GM23338 (cell line): Measurements from ENCODE around the gene CREB1. TPM values are rescaled to one million over a fixed set of nuclear protein-coding genes. Genes with fewer than 3 reads are reported as not detected.

ENCODE experiments used
- ATAC-seq: fragments of 200-7000 bp; cut with Tn5 transposase; 3 replicates; pipeline ENCODE4 v1.9.1; 2020
- DNase-seq: peaks from one replicate; pipeline ENCODE4 v3.0.0-alpha.2; 2015; ENCODE audit warnings: low spot score
- H2AFZ ChIP-seq: fragments of 200-600 bp; sonication (generic); 2 replicates; pipeline ENCODE4 v1.8.0; 2016; ENCODE audit warnings: antibody characterized with exemption, mild to moderate bottlenecking, moderate library complexity
- H3F3A ChIP-seq: fragments of 200-600 bp; sonication (generic); replicated peaks from 2 replicates; pipeline ENCODE4 v1.8.0; 2017; ENCODE audit warnings: antibody characterized with exemption, mixed run types, low read depth
- H3K27ac ChIP-seq: fragments of 200-600 bp; sonication (generic); 2 replicates; pipeline ENCODE4 v1.6.1; 2016; ENCODE audit warnings: low read depth
- H3K27me3 ChIP-seq: fragments of 200-600 bp; sonication (generic); 2 replicates; pipeline ENCODE4 v1.8.0; 2016; ENCODE audit warnings: mild to moderate bottlenecking, mixed run types, moderate library complexity; ENCODE audit not compliant: insufficient read depth
- H3K36me3 ChIP-seq: fragments of 200-600 bp; sonication (generic); 2 replicates; pipeline ENCODE4 v1.8.0; 2016; ENCODE audit warnings: mild to moderate bottlenecking; ENCODE audit not compliant: insufficient read depth
- H3K4me1 ChIP-seq: fragments of 200-600 bp; sonication (generic); 2 replicates; pipeline ENCODE4 v1.8.0; 2016; ENCODE audit warnings: mild to moderate bottlenecking, moderate library complexity; ENCODE audit not compliant: insufficient read depth
- H3K4me2 ChIP-seq: fragments of 200-600 bp; sonication (generic); 2 replicates; pipeline ENCODE4 v1.7.1; 2017; ENCODE audit warnings: mixed run types
- H3K4me3 ChIP-seq: fragments of 200-600 bp; sonication (generic); 2 replicates; pipeline ENCODE4 v1.6.1; 2016; ENCODE audit warnings: mixed run types
- H3K79me2 ChIP-seq: fragments of 200-600 bp; sonication (generic); replicated peaks from 2 replicates; pipeline ENCODE4 v1.8.0; 2017; ENCODE audit warnings: mild to moderate bottlenecking; ENCODE audit not compliant: insufficient read depth
- H3K9me2 ChIP-seq: fragments of 200-600 bp; sonication (generic); 2 replicates; pipeline ENCODE4 v1.8.0; 2017; ENCODE audit not compliant: insufficient read depth
- H4K20me1 ChIP-seq: fragments of 200-600 bp; sonication (generic); replicated peaks from 2 replicates; pipeline ENCODE4 v1.8.0; 2017; ENCODE audit warnings: mild to moderate bottlenecking; ENCODE audit not compliant: insufficient read depth
- H3K27ac Mint-ChIP-seq: 2 replicates; pipeline ENCODE4 v1.8.0; 2020; ENCODE audit warnings: inconsistent platforms, mild to moderate bottlenecking, moderate library complexity, mixed read lengths
- H3K27me3 Mint-ChIP-seq: 3 replicates; pipeline ENCODE4 v1.8.0; 2022; ENCODE audit warnings: low read depth, mild to moderate bottlenecking, moderate library complexity, mixed read lengths, inconsistent platforms; ENCODE audit not compliant: insufficient read depth, poor library complexity
- H3K36me3 Mint-ChIP-seq: 3 replicates; pipeline ENCODE4 v1.8.0; 2021; ENCODE audit warnings: low read depth, mild to moderate bottlenecking, inconsistent platforms, moderate library complexity, mixed read lengths
- H3K4me1 Mint-ChIP-seq: 3 replicates; pipeline ENCODE4 v1.8.0; 2020; ENCODE audit warnings: mild to moderate bottlenecking, inconsistent platforms, mixed read lengths
- H3K4me3 Mint-ChIP-seq: 3 replicates; pipeline ENCODE4 v1.8.0; 2021; ENCODE audit warnings: moderate library complexity, mild to moderate bottlenecking, inconsistent platforms, mixed read lengths
- H3K9me3 Mint-ChIP-seq: 3 replicates; pipeline ENCODE4 v1.8.0; 2020; ENCODE audit warnings: moderate library complexity, mild to moderate bottlenecking, inconsistent platforms, mixed read lengths
- CREB1 ChIP-seq: fragments of 250-450 bp; sonication (Bioruptor Pico); IDR thresholded peaks from 2 replicates; pipeline ENCODE4 v1.5.0; 2020; ENCODE audit warnings: low read depth, mild to moderate bottlenecking, moderate library complexity
- EZH2 ChIP-seq: fragments of 200-600 bp; sonication (generic); IDR thresholded peaks from one replicate; pipeline ENCODE4 v1.8.0; 2017; ENCODE audit warnings: antibody characterized with exemption, mild to moderate bottlenecking, low read depth; ENCODE audit not compliant: unreplicated experiment
- JUNB ChIP-seq: IDR thresholded peaks from one replicate; pipeline ENCODE4 v1.6.1; 2016; ENCODE audit warnings: antibody characterized with exemption; ENCODE audit not compliant: unreplicated experiment
- NANOG ChIP-seq: IDR thresholded peaks from 2 replicates; pipeline ENCODE4 v1.6.1; 2016; ENCODE audit warnings: antibody characterized with exemption, borderline replicate concordance
- REST ChIP-seq: IDR thresholded peaks from one replicate; pipeline ENCODE4 v1.6.1; 2018; ENCODE audit warnings: antibody characterized with exemption; ENCODE audit not compliant: unreplicated experiment
- STAT1 ChIP-seq: IDR thresholded peaks from one replicate; pipeline ENCODE4 v1.6.1; 2016; ENCODE audit warnings: antibody characterized with exemption; ENCODE audit not compliant: unreplicated experiment
- ZNF114 ChIP-seq: fragments of 250-450 bp; sonication (Bioruptor Pico); IDR thresholded peaks from 2 replicates; pipeline ENCODE4 v1.5.0; 2020; ENCODE audit warnings: mild to moderate bottlenecking, moderate library complexity
- ZNF331 ChIP-seq: fragments of 250-450 bp; sonication (Bioruptor Pico); IDR thresholded peaks from 2 replicates; pipeline ENCODE4 v1.5.0; 2020; ENCODE audit warnings: low read depth, mild to moderate bottlenecking, moderate library complexity
- polyA plus RNA-seq: library from polyadenylated mRNA; unstranded; fragments of >200 nt; fragmentation: Nextera tagmentation; extraction: Ambion mirVana; gene quantifications from 2 replicates; pipeline ENCODE4 v1.2.1, GENCODE V29; 2016
- total RNA-seq: library from RNA; depleted of rRNA; stranded (reverse); fragments of >200 nt; shearing (Covaris generic); gene quantifications from 2 replicates; pipeline ENCODE4 v1.2.3, GENCODE V29; 2014
- TF ChIP-seq, protein P1 (sequence below), 2 experiments: fragments of 200-600 bp in 1 of 2; sonication (generic) in 1 of 2; conservative IDR thresholded peaks; 2 replicates each; pipeline versions ENCODE4 v1.5.1 to v1.6.1; 2016 to 2017; ENCODE audit warnings: antibody characterized with exemption in 2 of 2, low read depth in 2 of 2, mild to moderate bottlenecking in 2 of 2, moderate library complexity in 1 of 2
- TF ChIP-seq, protein P2 (sequence below): fragments of 250-450 bp; sonication (Bioruptor Pico); IDR thresholded peaks from 2 replicates; pipeline ENCODE4 v1.5.0; 2020; ENCODE audit warnings: mild to moderate bottlenecking, moderate library complexity

The CREB1 gene
- total and polyA plus RNA-seq, 2 experiments from 2014 or later, result 40.3 to 104 TPM

DNA sequence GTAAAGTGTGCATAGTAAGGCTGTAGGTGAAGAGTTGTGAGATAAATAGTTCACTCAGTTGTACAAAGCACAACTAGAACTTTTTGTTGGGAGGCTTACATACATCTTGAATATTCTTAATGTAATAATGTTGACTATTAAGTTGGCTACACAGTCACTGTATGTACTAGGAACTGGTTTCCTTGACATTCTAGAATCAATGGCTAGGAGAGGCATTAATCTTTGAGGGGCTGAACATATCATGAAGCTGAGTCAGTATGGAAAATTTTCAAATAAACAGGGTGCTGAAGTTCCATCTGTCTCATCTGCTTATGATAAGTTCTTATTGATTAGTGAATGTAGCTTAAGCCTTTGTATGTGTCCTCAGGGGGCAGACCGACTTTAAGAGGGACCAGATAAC is 72.0 kb downstream of the CREB1 start:
- H2AFZ ChIP-seq, result no peak overlapping the region
- H4K20me1 ChIP-seq, result peaks cover 7% of the 10 kb centered on the region; the same call in 1 of the 2 replicates
- ATAC-seq (no peak), DNase-seq (no peak)
- no peaks in the 10 kb centered on the region for H3K79me2 ChIP-seq
- peaks cover 7% of the 10 kb centered on the region for H3F3A ChIP-seq
- no peaks in the 10 kb centered on the region for H3K27me3 Mint-ChIP-seq
- peak overlapping the region; percentile 29; the same call in 1 of the 2 replicates for H3K27ac Mint-ChIP-seq
- no peaks in the 10 kb centered on the region for H3K4me1 Mint-ChIP-seq
- TF ChIP-seq REST (no peak), EZH2 (no peak), JUNB (no peak), ZNF114 (CRISPR knock-in tag) (no peak), STAT1 (no peak), NANOG (no peak), ZNF331 (CRISPR knock-in tag) (no peak), CREB1 (CRISPR knock-in tag) (no peak)
- TF ChIP-seq, protein P1, sequence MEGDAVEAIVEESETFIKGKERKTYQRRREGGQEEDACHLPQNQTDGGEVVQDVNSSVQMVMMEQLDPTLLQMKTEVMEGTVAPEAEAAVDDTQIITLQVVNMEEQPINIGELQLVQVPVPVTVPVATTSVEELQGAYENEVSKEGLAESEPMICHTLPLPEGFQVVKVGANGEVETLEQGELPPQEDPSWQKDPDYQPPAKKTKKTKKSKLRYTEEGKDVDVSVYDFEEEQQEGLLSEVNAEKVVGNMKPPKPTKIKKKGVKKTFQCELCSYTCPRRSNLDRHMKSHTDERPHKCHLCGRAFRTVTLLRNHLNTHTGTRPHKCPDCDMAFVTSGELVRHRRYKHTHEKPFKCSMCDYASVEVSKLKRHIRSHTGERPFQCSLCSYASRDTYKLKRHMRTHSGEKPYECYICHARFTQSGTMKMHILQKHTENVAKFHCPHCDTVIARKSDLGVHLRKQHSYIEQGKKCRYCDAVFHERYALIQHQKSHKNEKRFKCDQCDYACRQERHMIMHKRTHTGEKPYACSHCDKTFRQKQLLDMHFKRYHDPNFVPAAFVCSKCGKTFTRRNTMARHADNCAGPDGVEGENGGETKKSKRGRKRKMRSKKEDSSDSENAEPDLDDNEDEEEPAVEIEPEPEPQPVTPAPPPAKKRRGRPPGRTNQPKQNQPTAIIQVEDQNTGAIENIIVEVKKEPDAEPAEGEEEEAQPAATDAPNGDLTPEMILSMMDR (conservative IDR thresholded peaks at IDR 0.05; ENCODE audit: low read depth in 2 of 2), result no peak
- TF ChIP-seq, protein P2, sequence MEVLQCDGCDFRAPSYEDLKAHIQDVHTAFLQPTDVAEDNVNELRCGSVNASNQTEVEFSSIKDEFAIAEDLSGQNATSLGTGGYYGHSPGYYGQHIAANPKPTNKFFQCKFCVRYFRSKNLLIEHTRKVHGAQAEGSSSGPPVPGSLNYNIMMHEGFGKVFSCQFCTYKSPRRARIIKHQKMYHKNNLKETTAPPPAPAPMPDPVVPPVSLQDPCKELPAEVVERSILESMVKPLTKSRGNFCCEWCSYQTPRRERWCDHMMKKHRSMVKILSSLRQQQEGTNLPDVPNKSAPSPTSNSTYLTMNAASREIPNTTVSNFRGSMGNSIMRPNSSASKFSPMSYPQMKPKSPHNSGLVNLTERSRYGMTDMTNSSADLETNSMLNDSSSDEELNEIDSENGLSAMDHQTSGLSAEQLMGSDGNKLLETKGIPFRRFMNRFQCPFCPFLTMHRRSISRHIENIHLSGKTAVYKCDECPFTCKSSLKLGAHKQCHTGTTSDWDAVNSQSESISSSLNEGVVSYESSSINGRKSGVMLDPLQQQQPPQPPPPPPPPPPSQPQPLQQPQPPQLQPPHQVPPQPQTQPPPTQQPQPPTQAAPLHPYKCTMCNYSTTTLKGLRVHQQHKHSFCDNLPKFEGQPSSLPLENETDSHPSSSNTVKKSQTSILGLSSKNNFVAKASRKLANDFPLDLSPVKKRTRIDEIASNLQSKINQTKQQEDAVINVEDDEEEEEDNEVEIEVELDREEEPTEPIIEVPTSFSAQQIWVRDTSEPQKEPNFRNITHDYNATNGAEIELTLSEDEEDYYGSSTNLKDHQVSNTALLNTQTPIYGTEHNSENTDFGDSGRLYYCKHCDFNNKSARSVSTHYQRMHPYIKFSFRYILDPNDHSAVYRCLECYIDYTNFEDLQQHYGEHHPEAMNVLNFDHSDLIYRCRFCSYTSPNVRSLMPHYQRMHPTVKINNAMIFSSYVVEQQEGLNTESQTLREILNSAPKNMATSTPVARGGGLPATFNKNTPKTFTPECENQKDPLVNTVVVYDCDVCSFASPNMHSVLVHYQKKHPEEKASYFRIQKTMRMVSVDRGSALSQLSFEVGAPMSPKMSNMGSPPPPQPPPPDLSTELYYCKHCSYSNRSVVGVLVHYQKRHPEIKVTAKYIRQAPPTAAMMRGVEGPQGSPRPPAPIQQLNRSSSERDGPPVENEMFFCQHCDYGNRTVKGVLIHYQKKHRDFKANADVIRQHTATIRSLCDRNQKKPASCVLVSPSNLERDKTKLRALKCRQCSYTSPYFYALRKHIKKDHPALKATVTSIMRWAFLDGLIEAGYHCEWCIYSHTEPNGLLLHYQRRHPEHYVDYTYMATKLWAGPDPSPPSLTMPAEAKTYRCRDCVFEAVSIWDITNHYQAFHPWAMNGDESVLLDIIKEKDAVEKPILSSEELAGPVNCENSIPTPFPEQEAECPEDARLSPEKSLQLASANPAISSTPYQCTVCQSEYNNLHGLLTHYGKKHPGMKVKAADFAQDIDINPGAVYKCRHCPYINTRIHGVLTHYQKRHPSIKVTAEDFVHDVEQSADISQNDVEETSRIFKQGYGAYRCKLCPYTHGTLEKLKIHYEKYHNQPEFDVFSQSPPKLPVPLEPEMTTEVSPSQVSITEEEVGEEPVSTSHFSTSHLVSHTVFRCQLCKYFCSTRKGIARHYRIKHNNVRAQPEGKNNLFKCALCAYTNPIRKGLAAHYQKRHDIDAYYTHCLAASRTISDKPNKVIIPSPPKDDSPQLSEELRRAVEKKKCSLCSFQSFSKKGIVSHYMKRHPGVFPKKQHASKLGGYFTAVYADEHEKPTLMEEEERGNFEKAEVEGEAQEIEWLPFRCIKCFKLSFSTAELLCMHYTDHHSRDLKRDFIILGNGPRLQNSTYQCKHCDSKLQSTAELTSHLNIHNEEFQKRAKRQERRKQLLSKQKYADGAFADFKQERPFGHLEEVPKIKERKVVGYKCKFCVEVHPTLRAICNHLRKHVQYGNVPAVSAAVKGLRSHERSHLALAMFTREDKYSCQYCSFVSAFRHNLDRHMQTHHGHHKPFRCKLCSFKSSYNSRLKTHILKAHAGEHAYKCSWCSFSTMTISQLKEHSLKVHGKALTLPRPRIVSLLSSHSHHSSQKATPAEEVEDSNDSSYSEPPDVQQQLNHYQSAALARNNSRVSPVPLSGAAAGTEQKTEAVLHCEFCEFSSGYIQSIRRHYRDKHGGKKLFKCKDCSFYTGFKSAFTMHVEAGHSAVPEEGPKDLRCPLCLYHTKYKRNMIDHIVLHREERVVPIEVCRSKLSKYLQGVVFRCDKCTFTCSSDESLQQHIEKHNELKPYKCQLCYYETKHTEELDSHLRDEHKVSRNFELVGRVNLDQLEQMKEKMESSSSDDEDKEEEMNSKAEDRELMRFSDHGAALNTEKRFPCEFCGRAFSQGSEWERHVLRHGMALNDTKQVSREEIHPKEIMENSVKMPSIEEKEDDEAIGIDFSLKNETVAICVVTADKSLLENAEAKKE (CRISPR knock-in tag), result no peak
- no peak overlapping the region for H3K27ac ChIP-seq
- H3K27me3 ChIP-seq, result no peaks in the 10 kb centered on the region
- H3K9me3 Mint-ChIP-seq, result no peaks in the 10 kb centered on the region
- H3K4me3 Mint-ChIP-seq, result no peak overlapping the region
- no peaks in the 10 kb centered on the region for H3K9me2 ChIP-seq
- H3K36me3 ChIP-seq, result no peaks in the 10 kb centered on the region
- no peak overlapping the region for H3K4me3 ChIP-seq
- H3K36me3 Mint-ChIP-seq, result peaks cover 14% of the 10 kb centered on the region; the same call in 2 of the 3 replicates
- no peaks in the 10 kb centered on the region for H3K4me1 ChIP-seq
- no peak overlapping the region for H3K4me2 ChIP-seq
